DMS 273 (cell line): Measurements from ENCODE around the gene MYOD1.

Source experiments
- DNase-seq: peaks from one replicate; lab custom pipeline; 2025; ENCODE audit not compliant: unreplicated experiment; lab: John Stamatoyannopoulos, UW

The MYOD1 gene

DNA sequence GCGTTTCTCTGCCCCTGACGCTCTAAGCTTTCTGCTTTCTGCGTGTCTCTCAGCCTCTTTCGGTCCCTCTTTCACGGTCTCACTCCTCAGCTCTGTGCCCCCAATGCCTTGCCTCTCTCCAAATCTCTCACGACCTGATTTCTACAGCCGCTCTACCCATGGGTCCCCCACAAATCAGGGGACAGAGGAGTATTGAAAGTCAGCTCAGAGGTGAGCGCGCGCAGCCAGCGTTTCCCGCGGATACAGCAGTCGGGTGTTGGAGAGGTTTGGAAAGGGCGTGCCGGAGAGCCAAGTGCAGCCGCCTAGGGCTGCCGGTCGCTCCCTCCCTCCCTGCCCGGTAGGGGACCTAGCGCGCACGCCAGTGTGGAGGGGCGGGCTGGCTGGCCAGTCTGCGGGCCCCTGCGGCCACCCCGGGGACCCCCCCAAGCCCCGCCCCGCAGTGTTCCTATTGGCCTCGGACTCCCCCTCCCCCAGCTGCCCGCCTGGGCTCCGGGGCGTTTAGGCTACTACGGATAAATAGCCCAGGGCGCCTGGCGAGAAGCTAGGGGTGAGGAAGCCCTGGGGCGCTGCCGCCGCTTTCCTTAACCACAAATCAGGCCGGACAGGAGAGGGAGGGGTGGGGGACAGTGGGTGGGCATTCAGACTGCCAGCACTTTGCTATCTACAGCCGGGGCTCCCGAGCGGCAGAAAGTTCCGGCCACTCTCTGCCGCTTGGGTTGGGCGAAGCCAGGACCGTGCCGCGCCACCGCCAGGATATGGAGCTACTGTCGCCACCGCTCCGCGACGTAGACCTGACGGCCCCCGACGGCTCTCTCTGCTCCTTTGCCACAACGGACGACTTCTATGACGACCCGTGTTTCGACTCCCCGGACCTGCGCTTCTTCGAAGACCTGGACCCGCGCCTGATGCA lies at the start of gene MYOD1:
Gene MYOD1 (plus strand): TSS at position 544 of the 910 bp plus-strand sequence. CDS start 212 bp downstream, at position 756.
- peak; percentile 68 for DNase-seq

DNA sequence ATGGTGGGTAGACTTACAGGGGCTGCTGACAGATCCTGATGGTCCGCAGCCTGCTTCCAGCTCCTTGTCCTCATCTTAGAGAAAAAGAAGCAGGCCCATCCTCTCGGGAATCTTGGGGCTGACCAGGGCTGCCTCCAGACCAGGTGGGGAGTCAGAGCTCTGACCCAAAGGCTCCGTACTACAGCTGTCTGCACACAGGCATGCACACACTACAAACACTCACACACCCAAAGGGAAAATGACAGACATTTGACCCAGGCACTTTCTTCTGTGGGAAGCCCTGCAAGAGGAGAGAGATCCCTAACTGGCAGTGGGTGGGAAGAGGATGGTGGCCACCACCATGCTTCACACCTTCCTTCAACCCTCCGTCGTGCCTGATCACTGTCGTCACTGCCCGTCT lies 46.9 kb upstream of the MYOD1 start:
- DNase-seq: no peak

DNA sequence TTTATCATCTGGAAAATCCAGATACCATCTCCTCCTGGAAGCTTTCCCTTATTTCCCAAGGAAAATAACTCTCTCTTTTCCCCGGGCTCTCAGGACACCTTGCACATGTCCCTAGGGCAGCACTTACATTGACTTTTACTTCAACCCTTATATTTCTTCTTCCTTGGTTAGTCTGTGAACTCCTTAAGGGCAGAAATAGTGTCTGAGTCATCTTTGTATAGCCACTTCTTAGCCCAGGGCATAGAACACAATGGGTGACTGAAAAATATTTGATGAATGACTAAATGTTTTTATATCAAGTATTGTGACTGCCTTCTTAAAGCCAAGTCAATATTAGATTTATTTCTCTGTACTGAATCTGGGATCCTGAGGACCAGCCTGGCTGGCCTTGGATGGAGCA lies 45.4 kb upstream of the MYOD1 start:
- DNase-seq: no peak

DNA sequence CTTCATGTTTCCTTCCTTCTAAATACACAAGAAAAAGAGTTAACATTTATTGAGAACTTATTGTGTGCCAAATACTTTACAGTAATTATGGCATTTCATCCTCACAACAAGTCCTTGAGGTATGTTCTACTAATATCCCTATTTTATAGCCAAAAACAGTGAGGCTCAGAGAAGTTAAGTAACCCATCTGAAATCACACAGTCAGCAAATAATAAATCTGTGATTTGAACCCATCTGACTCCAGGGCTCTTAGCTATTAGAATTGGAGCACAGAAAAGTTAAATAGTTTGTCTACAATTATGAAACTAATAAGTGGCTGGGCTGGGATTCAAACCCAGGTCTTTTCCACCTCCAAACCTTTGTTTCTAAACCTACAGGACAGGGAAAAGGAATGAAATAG lies 36.5 kb upstream of the MYOD1 start:
- no peak for DNase-seq

DNA sequence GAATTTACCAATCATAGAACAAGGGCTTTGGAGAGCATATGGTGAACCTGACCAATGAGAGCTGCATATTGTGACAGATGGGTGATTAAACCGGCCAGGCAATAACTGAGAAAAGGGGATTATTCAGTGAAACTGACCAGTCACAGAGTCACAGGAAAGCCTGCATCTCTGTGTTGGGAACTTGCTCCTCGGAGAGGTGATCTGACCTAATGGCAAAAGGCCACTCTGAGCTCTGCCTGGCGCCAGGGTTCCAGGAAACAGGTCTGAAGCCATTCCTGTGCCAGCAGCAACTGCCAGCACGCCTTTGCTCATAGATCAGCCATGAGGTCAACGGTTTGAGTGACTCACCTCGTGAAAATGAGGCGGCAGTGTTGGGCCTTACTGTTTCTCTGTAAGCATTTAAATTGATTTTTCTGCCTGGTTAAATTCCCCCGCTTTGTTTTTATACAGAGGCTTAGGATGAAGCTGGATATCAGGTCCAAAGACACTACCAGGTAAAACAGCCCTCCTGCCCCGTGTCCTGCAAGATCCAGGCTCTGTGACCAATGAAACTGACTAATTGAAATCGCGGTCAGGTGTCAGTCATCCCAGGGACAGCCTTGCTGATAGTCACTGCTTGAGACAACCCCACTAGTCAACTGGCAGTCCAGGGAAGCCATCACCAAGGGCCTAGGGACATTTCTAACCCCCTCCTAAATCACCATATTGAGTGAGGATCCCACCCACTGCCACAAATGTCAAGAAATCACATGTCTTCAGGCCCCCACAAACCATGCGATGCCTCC lies 35.8 kb upstream of the MYOD1 start:
- peak; percentile 8 for DNase-seq

DNA sequence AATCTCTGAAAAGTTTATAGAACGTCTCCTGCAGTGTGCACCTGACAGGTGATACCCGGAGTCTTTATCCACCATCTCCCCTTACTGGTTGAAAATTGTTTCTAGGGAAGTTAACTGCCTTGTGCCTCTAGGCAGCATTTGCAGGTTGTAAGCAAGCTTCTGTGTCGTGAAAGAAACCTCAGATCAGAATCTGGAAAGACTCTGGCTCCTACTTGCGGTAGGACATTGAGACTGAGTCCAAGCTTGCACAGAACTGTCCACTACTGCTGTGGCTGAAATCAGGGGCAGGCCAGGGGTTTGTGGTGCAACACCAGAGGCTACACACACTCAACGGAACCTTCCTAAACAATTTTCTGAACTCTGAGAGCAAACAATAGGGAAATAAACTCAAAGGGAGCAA lies 34.8 kb upstream of the MYOD1 start:
- DNase-seq: no peak

DNA sequence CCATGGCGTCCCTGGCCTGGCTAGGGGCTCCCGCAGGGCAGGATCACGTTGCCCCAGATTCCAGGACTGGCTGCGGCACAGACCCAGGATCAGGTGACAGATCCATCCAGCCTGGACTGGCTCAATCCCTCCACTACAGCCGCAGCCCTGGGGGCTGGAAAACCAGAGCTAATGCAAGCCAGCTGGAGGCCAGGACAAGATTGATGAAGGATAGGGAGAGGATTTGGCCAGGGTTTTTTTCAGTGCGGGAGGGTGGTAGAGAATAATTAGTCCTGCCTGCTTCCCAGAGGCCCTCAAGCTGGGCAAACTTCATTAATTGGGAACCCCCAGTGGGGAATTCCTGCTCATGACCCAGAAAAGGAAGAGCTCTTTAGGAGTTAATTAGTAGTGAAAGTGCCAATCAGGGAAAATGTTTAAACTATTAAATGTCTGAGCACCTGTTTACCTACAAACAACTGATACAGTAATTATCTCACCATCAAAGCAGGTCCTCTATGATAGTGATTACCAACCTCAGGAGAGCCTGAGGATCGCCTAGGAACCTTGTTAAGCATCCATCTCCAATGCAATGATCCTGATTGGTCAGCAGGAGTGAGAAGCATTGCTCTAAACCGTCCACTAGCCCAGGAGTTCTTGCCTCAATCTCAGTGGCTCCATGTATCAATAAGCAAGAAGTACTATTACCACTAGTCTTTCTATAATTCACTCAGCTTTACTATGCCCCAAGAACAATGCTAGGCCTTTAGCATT lies 33.0 kb upstream of the MYOD1 start:
- DNase-seq: no peak

DNA sequence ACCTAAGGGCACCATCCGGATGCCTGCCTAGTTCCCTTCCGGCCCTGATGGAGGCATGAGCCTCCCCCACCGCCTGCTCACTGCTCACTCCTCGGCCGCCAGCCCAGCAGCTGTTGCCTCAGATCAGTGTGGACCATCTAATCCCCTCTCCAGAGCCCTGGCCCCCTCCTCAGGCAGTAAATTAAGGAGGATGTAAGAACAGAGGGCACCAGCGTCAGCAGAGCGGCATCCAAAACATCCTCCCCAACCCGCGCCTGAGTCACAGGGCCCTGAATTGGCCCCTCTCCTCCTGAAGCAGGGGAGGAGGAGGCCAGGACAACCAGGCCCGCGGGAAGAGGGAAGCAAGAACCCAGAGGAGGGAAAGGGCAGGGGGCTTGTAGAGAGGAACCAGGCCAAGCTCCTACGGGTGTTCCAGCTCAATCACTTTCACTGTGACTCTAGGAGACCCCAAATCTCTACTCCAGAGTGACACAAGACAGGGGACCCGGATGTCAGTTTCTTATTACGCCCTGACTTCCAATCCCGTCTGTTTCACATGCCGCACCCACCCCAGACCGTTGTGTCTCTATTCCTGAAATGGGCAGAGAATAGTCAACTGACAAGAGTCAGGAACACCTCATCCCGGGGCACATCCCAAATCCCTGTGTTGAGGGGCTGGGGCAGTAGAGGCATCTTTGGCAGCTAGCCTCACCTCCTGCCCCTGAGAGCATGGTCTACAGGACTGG lies 31.3 kb upstream of the MYOD1 start:
- DNase-seq: no peak

DNA sequence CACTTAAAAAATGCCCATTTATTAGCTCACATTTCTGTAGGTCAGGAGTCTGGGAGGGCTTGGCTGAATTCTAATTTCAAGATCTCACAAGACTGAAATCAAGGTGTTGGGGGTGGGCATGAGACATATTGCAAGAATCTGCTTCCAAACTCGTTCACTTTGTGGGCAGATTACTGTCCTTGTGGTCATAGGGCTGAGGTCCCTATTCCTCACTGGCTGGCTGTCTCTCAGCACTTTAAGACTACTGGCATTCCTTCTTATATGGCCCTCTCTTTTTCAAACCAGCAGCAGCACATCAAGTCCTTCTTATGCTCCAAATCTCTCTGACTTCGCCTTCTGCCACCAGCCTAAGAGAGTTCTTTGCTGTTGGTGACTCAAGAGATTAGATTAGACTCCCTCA lies 27.8 kb upstream of the MYOD1 start:
- no peak for DNase-seq

DNA sequence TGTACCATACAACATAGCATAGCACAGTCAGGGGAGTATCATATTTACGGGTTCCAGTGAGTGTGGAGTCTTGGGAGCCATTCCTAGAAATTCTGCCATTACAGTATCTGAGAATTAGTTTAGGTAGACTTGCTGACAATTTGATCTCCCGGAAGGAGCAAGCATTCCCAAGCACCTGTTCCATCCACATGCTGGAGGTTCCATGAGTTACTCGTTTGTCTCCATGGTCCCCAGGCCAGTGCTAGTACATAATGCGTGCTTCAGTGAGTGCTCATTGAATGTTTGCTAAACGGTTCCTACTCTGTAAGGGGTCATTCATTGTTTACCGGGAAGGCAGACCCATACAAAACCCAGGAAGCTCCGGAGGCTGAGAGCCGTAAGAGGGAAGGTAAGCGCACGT lies 27.4 kb upstream of the MYOD1 start:
- DNase-seq: no peak

DNA sequence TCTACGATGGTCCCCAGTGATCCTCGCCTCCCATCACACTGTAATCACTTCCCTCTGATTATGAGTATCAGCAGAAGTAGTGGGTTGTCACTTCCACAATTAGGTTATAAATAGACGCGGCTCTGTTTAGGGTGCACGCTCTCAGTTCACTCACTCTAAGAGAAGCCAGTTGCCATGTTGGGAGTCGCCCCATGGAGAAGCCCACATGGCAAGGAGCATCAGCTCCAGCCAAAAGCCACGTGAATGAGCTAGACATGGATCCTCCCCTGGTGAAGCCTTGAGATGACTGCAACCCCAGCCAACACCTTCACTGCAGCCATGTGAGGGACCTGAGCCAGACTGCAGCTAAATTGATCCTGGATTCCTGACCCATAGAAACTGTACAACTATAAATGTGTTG lies 26.4 kb upstream of the MYOD1 start:
- no peak for DNase-seq

DNA sequence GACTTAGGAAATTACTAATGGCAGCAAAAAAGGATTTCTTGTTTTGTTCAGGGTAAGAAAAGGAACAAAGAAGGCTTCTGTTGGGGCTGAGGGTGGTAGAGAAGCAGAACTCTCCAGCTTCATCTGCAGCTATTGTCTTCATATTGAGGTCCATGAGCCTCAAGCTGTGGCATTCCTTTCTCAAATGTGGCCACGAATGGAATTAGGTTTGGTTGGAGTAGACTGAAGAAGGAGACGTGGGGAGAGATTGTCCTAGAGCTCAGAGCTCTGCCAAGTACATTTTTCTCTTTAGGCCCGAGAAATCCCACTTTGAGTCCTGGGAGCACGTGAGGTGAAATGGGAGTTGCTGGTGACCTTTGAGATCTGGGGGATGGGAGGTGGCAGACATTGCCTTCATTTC lies 25.8 kb upstream of the MYOD1 start:
- no peak for DNase-seq

DNA sequence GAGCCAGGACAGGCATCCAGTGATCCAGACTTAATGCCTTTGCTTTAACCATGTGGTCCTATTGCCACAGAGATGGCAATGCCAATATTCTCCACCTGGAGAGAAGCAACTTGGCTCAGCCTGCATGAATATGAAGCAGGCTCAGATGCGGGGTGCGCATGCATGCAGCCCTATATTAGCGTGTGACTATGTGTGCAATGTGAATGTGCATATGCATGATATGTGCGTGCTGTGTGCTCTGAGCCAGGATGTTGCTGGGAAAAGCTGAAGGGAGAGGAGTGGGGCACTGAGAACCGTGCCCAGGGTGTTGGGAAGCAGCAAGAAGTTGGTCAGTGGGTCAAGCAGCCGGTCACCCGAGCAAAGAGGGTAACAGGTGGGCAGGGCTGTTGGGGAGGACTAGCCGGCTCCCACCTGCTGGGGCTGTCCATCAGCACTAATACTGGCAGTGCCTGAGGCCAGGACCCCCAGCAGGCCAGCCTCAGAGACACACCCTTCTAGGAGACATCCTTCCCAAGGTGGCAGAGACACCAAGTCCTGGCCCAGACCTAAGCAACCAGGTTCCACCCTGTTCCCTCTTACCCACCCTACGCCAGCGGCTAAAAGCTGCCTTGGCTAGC lies 24.8 kb upstream of the MYOD1 start:
- no peak for DNase-seq

DNA sequence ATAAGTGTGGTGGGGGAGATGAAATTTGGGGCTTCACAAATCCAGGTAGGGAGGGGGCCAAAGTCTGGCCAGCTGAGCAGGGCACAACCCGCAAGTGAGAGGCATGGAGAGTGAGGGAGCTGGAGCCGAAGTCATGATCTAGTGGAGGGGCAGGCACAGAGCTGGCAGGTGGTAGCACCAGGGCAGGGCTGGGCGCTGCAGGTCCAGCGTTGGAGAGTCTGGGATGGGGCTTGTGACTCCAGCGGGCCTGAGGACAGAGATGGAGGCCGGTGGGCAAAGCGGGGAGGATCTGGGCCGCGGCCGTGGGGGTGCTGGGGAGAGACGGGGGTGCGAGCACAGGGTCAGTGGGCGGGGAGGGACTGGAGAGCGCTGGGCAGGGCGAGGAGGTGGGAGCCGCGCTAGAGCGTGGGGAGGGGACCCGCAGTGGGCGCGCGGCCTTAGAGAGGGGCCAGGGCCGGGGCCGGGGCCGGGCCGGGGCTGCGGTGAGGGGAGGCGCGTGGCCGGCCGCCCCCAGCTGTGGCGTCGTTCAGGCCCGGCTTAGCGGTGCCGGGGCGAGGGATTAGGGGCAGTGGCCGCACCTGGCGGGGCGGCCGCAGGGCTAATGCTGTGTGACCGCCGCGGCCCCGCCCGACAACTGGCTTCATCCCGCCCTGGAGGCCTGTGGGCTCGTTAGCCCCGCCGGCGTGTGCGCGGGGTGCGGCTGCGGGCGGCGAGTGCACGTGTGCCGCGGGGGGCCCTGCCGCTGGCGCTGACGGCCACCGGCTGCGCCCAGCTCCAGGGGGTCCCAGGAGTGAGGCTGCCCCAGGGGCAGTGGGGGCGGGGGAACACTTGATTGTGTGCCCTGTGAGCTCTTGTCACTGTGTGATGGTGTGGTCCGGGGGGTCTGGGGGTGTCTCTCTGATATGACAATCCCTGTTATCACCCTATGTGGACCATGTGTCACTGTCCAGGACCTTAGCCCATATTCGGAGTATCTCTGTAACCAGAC lies 23.6 kb upstream of the MYOD1 start:
- DNase-seq: no peak

DNA sequence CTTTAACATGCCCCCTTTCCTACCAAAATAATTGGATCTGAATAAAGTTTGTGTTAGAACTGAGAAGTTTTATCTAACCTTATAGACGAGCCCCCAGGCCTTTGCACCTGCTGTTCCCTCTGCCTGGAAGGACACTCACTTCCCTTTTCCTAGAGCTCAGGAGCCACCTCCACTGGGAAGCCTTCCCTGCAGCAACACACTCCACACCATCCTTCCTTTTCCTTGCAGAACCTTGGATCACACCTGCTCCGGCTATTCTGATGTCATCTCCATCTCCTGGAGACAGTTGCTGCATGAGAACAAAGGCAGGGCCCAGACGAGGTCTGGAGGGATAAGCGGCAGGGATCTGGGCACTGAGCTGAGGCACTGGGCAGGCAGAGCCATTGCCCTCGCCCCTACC lies 22.6 kb upstream of the MYOD1 start:
- DNase-seq: no peak

DNA sequence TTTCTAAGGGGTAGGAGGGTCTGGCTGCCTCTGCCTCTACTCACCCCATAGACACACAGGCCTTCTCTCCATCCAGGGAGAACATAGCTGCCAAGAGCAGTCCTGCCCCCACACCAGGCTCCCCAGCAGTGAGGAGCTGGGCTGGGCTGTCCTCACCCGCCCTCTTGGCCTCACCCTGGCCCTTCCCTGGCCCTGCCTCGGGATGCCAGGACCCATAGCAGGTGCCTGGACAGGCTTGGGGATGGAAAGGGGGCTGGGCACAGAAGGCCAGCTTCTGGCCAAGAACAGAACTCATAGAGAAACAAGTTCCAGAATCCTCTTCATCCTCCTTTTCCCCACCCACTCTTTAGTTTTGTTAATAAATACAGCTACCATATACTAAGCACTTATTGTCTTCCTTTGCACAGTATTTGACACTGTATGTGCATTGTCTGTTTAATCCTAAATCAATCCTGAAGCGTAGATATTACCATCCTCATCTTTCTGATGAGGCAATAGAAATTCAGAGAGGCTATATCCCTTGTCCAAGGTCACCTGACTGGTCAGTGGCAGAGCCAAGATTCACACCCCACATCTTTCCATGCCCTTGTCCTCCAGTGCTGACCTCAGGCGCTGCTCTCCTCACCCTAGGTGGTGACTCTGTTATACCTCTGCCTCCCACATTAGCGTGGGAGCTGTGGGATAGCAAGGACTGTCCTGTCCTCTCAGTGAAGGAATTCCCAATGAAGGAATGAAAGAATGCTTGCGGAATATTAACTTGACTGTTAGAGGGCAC lies 22.0 kb upstream of the MYOD1 start:
- DNase-seq: no peak

DNA sequence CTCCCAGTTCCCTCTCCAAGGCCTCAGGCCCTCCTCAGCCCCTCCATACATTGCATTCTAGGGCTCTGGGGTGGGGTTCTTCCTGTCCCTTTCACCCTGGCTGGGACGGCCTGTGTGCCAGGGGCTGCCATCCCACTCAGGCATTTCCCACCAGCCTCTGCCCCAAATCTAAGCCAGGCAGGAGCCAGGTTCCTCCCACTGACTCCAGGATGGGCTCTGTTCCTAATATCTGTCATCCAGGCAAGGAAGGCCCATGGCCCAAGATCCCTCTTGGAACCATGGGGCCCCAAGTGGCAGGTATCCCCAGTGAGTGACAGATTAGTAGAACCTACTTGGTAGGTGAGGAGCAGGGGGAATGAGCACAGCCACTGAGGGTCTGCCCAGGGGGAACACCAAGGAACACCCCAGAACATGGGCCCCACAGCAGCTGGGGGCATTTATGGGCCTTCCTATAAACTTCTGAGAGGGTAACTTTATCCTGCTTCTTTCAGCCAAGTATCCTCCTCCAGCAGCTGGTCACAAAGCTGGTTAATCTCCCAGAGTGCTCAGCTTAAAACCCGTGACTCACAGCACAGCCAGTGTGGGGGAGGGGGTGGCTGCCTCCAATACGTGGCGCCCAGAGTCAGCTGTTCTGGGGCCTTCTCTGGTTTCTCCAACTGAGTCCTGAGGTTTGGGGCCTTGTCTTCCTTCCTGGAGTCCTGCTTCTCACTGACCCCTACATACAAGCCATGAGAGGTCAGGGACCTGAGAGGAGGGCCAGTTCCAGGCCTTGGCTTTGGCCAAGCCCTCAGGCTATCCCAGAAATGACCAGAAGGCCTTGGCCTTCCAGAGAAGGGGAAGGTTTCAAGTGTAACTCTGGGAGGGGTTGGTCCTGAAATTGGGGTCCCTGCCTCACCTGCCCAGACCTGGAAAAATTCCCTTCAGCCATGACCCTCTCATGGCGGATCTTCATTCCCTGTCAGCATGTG lies 19.9 kb upstream of the MYOD1 start:
- DNase-seq: peak; percentile 63
